ENCODE measurements around the gene PMCH.

The PMCH gene

DNA sequence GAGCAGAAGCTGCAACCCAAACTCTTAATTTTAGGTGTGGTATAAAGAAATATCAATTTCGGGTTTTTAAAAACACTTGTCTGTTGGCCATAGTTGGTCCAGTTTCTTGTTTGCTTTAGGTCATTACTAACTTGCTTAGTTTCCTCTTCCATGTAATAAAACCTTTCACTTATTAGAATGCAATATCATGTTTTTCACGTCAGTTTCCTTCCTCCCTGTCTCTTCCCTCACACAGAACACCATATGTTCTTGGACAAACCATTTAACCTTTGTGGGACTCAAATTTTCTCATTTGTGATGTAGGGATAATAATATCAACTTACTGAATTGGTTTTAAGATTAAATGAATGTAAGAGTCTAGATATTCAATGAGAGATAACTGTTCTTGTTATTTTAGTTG is 22.9 kb downstream of the PMCH start:
- Histone ChIP-seq H4K20me1 (ENCODE audit: insufficient read depth) (no peaks in the 10 kb centered on the region), H3K36me3 (ENCODE audit: insufficient read depth) (no peaks in the 10 kb centered on the region), H3K4me3 (IDR thresholded peaks at IDR 0.05; ENCODE audit: insufficient read depth, low read depth, low read length) (no peak overlapping the region), H3K4me2 (no peak overlapping the region), H3K9ac (no peak overlapping the region), H3K4me1 (ENCODE audit: low read depth, poor library complexity, severe bottlenecking) (no peaks in the 10 kb centered on the region), H3K27me3 (ENCODE audit: insufficient read depth, low read depth) (no peaks in the 10 kb centered on the region), H3K27ac (no peak overlapping the region), H3K79me2 (ENCODE audit: insufficient read depth, low read depth) (no peaks in the 10 kb centered on the region), H2AFZ (ENCODE audit: low read depth) (no peak overlapping the region)
- no peak for TF ChIP-seq CTCF (conservative IDR thresholded peaks at IDR 0.05; ENCODE audit: low read depth, low read length)

DNA sequence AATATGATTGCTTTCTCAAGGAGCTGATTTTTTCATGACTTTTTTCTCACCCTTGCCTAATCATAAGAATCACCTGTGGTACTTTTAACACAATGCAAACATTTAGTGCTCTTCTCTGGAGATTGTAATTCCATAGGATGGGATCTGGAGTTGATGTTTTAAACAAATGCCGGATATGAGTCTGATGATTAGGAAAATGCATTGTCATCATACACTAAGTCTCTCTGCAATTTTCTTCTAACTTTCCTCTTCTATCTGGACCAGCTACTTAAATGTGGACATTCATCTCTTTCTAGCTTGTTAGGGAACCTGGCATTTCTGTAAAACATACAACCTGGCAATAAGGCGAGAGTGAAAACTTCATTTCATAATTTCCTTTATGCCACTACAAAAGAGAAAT is 23.5 kb downstream of the PMCH start:
- Histone ChIP-seq H3K27me3 (ENCODE audit: insufficient read depth, low read depth) (no peaks in the 10 kb centered on the region), H3K27ac (no peak overlapping the region), H3K36me3 (ENCODE audit: insufficient read depth) (no peaks in the 10 kb centered on the region), H2AFZ (ENCODE audit: low read depth) (no peak overlapping the region), H3K79me2 (ENCODE audit: insufficient read depth, low read depth) (no peaks in the 10 kb centered on the region), H4K20me1 (ENCODE audit: insufficient read depth) (no peaks in the 10 kb centered on the region), H3K4me2 (no peak overlapping the region), H3K4me1 (ENCODE audit: low read depth, poor library complexity, severe bottlenecking) (no peaks in the 10 kb centered on the region), H3K4me3 (IDR thresholded peaks at IDR 0.05; ENCODE audit: insufficient read depth, low read depth, low read length) (no peak overlapping the region), H3K9ac (no peak overlapping the region)
- TF ChIP-seq CTCF (conservative IDR thresholded peaks at IDR 0.05; ENCODE audit: low read depth, low read length), result no peak

DNA sequence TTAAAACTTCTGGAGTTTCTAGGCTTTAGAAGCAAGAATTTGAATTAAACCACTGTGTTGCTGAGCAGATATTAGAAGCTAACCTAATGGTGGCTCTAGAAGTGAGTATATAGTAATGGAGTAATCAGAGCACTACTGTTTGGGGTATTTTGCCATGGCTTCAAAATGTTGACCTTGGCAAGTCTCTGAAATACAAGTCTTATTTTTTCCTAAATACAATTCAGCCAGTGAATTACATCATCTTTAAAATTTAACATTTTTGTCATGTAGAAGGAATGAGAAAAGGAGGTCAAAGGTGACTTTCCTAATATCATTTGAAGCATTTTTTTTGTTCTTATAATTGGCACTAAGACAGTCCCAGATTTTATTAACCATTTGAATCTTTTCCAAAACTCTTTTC is 25.2 kb downstream of the PMCH start:
- Histone ChIP-seq H3K36me3 (ENCODE audit: insufficient read depth) (no peaks in the 10 kb centered on the region), H3K4me2 (no peak overlapping the region), H3K27ac (no peak overlapping the region), H3K9ac (no peak overlapping the region), H3K79me2 (ENCODE audit: insufficient read depth, low read depth) (no peaks in the 10 kb centered on the region), H4K20me1 (ENCODE audit: insufficient read depth) (no peaks in the 10 kb centered on the region), H3K4me1 (ENCODE audit: low read depth, poor library complexity, severe bottlenecking) (no peaks in the 10 kb centered on the region), H2AFZ (ENCODE audit: low read depth) (no peak overlapping the region), H3K27me3 (ENCODE audit: insufficient read depth, low read depth) (no peaks in the 10 kb centered on the region), H3K4me3 (IDR thresholded peaks at IDR 0.05; ENCODE audit: insufficient read depth, low read depth, low read length) (no peak overlapping the region)
- no peak for TF ChIP-seq CTCF (conservative IDR thresholded peaks at IDR 0.05; ENCODE audit: low read depth, low read length)

DNA sequence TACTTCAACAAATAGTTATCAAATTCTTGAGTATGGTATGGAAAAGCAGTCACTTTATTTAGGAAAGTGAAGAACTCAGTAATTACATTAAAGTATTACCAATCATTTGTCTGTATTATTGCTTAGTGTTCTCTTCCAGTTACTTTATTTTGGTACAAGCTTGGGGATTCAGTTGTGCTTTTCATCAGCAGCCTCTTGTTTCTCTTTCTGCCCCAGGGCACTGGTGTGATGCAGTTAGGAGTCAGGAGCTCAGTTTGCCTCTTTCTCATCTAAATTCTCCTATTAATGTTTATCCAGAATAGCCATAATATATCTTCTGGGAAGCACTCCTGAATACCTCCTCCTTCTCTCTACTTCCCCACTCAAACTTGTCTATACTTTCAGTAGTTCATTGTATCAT is 25.7 kb downstream of the PMCH start:
- H3K9ac ChIP-seq, result no peak overlapping the region
- H3K27me3 ChIP-seq (ENCODE audit: insufficient read depth, low read depth), result no peaks in the 10 kb centered on the region
- no peak overlapping the region for H3K4me3 ChIP-seq (IDR thresholded peaks at IDR 0.05; ENCODE audit: insufficient read depth, low read depth, low read length)
- H3K4me1 ChIP-seq (ENCODE audit: low read depth, poor library complexity, severe bottlenecking), result peaks cover under 1% of the 10 kb centered on the region
- H2AFZ ChIP-seq (ENCODE audit: low read depth), result no peak overlapping the region
- H3K4me2 ChIP-seq, result no peak overlapping the region
- no peaks in the 10 kb centered on the region for H3K79me2 ChIP-seq (ENCODE audit: insufficient read depth, low read depth)
- no peaks in the 10 kb centered on the region for H3K36me3 ChIP-seq (ENCODE audit: insufficient read depth)
- no peak overlapping the region for H3K27ac ChIP-seq
- H4K20me1 ChIP-seq (ENCODE audit: insufficient read depth), result no peaks in the 10 kb centered on the region
- no peak for TF ChIP-seq CTCF (conservative IDR thresholded peaks at IDR 0.05; ENCODE audit: low read depth, low read length)
